ENCODE data around the gene CSPG4.
"Not testable (repeated sequence)": the region's sequence is repeated elsewhere in the genome, so short reads cannot be mapped to it uniquely, and the experiment has no call there.

Gene CSPG4, protein sequence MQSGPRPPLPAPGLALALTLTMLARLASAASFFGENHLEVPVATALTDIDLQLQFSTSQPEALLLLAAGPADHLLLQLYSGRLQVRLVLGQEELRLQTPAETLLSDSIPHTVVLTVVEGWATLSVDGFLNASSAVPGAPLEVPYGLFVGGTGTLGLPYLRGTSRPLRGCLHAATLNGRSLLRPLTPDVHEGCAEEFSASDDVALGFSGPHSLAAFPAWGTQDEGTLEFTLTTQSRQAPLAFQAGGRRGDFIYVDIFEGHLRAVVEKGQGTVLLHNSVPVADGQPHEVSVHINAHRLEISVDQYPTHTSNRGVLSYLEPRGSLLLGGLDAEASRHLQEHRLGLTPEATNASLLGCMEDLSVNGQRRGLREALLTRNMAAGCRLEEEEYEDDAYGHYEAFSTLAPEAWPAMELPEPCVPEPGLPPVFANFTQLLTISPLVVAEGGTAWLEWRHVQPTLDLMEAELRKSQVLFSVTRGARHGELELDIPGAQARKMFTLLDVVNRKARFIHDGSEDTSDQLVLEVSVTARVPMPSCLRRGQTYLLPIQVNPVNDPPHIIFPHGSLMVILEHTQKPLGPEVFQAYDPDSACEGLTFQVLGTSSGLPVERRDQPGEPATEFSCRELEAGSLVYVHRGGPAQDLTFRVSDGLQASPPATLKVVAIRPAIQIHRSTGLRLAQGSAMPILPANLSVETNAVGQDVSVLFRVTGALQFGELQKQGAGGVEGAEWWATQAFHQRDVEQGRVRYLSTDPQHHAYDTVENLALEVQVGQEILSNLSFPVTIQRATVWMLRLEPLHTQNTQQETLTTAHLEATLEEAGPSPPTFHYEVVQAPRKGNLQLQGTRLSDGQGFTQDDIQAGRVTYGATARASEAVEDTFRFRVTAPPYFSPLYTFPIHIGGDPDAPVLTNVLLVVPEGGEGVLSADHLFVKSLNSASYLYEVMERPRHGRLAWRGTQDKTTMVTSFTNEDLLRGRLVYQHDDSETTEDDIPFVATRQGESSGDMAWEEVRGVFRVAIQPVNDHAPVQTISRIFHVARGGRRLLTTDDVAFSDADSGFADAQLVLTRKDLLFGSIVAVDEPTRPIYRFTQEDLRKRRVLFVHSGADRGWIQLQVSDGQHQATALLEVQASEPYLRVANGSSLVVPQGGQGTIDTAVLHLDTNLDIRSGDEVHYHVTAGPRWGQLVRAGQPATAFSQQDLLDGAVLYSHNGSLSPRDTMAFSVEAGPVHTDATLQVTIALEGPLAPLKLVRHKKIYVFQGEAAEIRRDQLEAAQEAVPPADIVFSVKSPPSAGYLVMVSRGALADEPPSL (N-terminal part only)

DNA sequence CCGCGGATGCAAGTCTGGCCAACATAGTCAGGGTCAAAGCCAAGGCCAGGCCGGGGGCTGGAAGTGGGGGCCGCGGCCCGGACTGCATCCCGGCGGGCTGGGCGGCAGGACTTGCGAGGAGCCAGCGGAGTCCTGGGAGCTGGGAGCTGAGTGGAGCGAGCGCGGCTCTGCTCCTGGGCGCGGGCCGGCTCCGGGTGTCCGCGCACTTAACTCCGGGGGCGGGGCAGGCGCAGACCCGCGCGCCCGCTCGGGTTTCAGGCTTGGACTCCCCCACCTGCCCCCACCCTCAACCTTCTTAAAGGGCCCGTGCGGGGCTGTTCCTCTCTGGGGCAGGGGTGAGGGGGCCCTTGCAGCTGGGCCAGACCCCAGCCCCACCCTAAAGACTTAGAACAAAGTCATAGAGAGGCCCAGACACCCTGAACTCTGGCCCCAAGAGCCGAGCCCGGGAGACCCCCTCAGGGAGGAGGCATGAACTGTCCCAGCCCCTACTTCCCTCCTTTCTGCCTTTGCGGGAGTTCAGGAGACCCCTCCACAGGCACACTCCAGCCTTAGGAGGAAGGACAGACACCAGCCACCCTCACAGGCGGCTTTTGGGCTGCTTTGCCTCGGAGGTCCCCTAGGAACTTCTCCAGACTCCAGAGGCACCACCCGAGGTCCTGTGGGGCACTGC is at the start of gene CSPG4:
CSPG4 (minus strand) TSS at position 181 of the 670 bp plus-strand sequence; CDS start at position 88, 93 bp downstream.
- no peak for DNase-seq

DNA sequence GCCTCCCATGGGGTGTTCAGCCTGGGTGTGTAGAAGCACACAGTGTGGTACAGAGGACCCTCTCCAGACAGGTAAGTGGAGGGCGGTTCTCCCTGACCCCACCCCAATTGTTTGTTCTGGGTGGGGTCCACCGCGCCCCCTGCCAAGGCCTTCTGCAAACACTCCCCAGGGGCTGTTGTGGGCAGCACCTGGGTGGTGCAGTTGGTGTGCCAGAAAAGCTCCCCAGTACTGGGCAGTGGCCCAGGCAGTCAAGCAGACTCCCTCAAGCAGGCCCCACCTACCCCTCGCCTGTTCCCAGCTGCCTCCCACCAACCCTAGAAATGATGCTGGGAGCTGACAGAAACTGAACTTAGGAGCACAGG is 49.7 kb upstream of the CSPG4 start:
- DNase-seq, result not testable (repeated sequence)

DNA sequence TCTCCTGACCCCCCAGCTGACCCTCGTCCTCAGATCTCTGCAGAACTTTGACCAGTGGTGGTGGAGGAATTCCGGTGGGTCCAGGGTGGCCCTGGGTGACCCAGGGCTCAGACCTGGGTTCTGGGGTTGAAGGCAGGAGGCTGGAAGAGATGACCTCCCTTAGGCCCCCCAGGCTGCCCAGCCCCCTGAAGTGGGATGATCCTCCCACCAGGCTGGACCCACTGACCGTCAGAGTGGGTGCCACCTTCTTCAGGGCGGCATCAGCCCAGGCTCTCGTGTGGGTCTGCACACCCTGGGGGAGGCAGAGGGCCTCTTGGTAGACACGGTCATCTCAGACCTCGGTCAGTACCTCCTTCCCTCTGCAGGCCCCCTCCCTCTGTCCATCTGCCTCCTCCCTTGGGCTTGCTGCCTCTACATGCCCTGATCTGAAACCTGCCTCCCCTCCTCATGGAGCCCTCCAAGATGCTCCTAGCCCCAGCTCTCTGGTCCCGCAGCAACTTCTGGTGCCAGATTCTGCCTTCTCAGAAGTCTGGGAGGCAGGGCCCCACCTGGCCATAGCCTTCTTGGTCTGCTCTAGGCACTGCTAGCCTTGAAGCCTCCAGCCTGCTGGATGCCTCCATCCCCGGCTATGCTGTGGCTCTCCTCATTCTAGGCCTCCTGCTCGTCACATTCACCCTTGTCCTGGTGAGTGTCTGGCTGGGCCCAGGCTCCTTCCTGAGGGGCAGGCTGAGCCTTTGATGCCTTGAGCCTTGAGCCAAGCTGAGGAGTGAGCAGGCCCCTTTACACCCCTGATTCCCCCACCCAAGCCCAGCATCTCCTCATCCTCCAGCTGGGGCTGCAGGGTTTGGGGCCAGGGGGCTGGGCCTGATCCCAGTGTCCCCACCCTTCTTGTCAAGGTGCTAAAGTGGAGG is 49.1 kb upstream of the CSPG4 start:
- no peak for DNase-seq

DNA sequence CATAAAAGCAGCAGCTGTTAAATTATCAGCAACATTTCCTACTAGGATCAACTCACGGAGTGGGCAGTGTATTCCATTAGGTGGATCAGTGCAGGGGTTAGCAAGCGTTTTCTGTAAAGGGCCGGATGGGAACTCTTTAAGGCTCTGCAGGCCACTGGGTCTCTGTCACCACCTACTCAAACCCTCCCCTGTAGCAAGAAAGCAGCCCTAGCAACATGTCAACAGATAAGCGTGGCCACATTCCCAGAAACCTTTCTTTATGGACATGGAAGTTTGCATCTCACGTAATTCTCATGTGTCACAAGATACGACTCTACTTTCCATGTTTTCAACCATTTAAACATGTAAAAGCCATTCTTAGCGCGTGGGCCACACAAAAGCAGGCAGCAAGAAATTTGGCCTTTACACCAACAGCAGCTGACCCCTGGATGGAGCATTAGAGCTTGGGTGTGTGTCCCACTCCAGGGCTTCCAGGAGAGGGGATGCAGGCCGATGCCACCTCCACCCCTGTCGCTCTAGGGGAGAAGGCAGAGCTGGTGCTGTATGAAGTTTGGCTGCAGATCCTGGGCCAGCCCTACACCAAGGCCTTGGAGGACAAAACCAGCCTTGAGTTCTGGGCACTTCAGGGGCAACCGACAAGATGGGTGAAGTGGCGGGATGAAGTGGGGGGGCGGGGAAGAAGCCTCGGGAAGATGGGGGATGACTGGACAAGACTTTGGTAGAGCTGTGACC is 48.2 kb upstream of the CSPG4 start:
- no peak for DNase-seq

DNA sequence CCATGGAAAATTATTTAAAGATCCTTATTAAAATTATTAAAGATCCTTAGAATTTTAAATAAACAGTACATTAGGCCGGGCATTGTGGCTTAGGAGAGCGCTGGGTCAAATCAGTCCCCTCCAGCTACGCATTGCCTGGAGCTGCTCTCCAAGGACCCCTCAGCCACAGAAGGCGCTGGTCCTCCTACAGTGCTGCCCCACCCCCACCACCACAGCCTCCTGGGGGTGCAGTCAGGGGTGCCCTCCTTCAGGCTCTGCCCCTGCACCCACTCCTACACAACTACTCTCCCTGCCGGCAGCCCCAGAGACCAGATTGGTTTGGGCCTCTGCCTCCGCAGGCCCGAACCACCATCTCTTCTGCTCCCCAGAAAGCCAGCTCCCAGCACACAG is 47.5 kb upstream of the CSPG4 start:
- DNase-seq, result not testable (repeated sequence)

DNA sequence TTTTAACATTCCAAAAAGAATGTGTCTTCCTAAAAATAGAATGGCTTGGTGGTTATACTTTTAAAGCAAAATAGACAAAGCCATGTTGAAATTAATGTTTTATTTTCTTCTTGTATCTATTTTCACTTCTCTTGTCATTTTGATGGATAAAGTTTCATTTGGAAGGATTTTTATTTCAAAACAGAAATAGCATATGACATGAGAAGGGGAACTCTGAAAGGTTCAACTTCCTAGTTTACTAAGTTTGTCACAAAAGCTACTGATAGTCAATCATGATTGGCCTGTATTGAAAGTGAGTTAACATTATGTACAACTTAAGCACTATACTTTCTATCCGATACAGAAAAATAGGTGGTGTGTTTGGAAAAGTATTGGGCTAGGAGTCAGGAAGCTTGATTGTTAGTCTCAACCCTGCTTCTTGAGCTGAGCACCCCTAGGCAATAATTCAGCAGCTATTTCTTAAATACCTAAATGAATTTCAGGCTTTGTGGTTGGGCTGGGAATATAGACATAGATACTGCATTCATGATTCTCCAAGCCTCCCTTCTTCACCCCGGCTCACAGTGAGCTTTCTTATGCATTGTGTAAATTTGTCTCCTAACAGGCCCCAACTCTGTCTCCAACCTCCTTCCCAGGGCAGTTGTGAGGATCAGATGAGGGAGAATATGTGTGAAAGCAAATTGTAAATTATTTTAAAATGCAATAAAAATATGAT is 46.9 kb upstream of the CSPG4 start:
- peak; percentile 54 for DNase-seq

DNA sequence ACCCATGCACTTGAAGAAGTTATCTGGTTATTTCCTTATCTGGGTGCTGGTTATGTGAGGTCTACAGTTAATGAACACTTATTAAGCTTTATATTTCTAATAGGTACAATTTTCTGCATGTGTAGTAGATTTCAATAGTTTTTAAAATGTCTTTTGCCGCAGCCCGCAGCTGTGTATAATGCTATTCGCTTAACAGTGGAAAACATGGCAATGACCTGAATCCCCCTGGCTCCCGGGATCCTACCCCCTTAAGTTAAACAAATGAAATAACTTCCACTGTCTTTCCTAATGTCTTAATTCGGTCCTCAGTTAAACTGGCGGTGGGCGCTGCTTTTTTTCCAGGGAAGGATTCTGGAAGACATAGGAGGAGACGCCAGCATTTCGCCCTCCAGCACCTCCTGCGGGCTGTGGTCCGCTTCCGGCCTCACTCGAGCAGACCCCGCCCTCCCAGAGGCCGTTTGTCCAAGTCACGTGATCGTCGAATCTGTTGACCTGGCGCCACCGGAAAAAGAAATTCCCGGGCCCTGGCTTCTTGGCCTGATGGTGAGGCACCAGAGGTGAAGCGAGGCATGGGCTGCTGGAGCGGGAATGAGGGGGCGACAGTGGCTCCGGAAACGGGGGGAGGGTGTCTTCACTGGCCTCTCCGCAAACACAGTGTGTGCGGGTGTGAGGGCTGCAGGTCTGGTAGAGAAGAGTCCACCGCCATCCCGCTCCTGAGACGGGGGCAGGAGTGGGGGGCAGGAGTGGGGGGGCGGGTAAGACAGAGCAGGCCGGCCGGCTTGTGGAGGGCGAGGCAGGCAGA is 45.6 kb upstream of the CSPG4 start:
- peak; percentile 87 for DNase-seq

DNA sequence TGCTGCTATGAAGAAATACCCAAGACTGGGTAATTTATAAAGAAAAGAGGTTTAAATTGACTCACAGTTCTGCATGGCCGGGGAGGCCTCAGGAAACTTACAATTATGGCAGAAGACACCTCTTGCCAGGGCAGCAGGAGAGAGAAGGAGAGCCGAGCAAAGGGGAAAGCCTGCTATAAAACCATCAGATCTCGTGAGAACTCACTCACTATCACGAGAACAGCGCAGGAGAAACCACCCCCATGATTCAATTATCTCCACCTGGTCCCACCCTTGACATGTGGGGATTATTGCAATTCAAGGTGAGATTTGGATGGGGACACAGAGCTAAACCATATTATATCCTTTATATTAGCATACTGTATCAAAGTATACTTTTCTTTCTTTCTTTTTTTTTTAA is 42.2 kb upstream of the CSPG4 start:
- DNase-seq, result not testable (repeated sequence)

DNA sequence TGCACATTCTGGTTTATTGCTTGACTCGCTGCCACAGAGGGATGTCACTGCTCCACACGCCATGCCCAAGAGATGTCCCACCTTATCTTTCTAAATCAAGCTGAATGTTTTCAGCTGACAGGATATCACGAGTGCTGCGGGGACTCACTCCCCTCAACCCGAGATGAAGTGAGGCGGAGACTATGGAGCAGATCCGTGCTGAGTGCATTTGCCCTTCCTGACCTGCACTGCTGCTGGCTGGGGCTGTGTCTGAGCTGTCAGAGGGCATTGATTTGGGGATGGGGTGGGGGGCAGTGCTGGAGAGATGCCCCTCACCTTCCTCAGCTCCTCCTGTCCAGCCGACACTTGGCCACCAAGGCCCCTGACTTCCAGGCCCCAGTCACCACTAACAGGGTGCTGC is 40.5 kb upstream of the CSPG4 start:
- DNase-seq, result no peak

DNA sequence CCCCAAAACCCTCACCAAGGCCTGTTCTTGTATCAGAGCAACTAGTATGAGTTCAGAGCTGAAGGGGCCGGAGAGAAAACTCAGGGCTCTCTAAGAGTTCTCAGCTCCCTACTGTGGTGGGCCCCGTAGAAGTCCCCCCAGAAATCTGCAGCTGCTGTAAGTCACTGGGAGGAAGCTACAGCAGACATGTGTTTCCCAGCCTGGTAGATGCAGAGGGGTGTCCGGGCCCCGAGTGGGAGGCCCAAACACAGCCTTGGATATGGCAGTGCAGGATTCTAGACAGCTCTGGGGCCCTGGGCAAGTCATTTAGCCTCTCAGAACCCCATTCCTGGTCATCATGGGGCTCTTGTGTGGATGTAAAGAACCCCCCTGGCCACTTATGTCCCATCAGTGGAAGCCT is 39.2 kb upstream of the CSPG4 start:
- DNase-seq, result no peak

DNA sequence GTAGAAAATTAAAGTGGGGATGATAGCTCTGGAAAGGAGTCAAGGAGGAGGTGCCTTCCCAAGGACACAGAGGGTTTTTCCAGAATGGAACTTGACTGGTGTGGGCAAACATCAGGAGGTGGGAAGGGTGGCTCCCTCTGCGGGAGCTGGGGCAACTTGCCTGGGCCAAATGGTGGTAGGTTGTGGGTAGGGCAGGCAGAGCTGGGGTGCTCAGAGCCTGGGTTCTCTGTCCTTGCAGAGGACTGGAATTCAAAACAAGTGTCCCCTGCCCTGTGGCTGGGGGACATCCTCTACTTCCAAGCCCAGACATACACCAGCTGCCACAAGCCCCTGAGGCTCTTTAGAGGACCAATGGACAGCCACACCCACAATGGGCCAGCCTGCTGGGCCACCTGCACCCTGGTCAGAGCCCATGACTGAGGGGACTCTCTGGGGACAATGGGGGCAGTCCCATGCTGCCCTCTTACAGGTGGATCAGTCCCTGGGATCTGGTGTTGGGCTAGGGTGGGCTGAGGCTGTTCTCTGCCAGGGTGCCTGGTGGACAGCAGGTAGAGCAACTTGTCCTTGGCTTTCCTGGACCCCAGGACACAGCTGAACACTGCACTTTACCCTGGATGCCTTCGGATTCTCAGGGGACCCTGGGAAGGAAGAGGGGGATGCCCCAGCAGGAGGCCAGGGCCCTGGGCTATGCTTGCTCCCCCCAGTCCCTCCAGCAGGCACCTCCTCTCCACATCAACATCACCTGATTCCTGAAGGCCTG is 38.6 kb upstream of the CSPG4 start:
- no peak for DNase-seq

DNA sequence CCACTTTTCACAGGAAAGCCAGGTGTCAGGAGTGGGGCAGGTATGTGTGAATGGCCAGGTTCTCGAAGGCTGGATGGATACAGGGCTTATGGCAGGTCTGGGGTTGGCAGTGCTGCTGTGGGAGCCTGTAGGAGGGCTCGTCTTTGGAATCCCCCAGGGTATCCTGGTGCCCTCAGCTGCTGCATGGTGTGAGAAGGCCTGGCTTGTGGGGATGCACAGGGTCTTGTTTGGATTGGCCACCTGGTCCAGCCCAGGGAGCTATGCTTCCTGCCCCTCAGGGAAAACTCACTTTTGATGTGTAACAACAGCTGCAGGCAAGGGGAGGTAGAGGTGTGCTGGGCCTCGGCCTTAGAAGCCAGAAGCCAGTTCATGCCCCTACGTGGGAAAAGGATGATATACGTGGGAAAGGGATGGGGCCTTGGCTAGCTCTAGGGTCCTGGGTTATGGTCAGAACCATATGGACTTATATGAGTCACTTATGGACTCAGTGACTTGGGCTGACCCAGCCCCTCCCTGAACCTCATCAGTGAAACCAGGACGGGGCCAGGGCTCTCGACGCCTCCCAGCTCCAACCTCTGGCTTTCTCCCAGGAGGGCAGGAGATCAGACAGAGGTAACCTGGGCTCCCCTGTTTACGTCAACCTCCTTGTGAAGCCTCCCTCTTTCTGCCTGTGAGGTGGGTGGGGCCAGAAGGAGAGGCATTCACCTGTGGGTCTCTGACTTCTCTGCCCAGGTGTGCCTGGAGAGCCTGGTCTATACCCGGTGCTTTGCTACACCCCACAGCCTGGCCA is 37.8 kb upstream of the CSPG4 start:
- DNase-seq, result no peak

DNA sequence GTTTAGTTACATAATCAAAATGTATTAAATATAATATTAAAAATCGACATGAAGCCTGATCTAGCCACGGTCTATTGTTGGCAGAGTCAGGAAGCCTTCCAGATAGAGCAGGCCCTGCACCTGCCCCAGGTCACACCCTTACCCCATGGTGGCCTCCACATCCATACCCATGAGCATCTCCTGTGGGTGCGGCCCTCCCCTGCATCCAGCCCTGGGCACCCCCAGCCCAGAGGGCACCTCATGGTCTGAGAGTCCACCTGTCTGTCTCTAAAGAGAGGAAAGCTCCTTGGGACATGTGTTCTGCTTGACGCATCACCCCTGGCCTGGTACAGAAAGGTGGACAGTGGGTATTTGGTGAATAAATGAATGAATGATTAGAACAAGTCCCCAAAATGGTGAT is 37.2 kb upstream of the CSPG4 start:
- DNase-seq, result no peak

DNA sequence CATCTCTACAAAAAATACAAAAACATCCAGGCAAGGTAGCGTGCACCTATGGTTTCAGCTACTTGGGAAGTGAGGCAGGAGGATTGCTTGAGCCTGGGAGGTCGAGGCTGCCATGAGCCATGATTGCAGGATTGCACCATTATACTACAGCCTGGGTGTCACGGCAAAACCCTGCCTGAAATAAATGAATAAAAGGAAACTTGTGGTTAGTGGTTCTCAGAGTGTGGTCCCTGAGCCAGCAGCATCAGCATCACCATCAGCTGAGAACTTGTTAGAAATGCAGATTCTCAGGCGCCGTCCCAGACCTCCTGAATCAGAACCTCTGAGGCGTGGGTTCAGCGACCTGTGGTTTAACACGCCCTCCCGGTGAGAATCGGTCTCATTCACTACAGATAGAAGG is 36.2 kb upstream of the CSPG4 start:
- not testable (repeated sequence) for DNase-seq

DNA sequence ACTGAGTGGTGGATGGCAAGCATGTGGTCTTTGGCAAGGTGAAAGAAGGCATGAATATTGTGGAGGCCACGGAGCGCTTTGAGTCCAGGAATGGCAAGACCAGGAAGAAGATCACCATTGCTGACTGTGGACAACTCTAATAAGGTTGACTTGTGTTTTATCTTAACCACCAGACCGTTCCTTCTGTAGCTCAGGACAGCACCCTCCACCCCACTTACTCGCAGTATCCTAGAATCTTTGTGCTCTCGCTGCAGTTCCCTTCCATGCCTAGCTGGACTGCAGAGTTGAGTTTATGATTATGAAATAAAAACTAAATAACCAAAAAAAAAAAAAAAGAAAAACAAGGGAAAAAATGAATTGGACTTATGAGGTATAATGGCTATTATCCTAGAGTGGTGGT is 34.5 kb upstream of the CSPG4 start:
- DNase-seq, result not testable (repeated sequence)

DNA sequence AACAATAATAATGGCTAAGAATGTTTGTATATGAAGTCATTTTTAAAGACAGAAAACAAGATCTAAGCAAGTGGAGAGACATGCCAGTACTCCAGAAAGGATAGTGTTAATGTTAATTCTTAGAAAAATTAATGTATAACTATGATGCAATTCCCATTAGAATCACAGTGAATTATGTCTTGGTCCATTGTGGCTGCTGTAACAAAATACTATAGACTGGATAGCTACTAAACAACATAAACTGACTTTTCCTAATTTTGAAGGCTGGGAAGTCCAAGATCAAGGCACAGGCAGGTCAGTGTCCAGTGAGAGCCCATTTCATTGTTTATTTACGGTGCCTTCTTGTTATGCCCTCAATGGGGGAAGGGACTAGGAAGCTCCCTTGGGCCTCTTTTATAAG is 32.7 kb upstream of the CSPG4 start:
- no peak for DNase-seq

DNA sequence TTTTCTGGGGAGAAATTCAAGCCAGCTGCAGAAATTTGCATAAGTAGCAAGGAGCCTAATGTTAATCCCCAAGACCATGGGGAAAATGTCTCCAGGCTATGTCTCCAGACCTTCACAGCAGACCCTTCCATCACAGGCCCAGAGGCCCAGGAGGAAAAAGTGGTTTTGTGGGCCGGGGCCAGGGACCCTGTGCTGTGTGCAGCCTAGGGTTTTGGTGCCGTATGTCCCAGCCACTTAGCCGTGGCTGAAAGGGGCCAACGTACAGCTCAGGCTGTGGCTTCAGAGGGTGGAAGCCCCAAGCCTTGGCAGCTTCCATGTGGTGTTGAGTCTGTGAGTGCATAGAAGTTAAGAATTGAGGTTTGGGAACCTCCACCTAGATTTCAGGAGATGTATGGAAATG is 29.7 kb upstream of the CSPG4 start:
- not testable (repeated sequence) for DNase-seq

DNA sequence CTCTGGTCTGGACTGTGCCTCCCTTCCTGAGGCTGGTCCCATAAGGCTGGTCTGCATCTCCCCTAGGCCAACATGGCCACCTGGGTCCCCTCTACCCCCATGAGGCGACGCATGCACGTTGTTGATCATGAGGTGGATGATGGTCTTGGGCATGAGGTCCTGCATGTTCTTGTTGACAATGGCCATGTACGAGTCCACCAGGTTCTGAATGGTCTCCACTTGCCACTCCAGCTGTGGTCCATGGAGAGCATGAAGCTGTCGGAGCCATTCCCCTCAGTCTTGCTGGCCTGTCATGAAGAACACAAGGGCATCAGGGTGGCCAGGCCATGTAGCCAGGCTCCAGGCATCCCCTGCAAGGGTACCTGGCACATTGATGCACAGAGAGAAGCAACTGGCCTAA is 27.1 kb upstream of the CSPG4 start:
- DNase-seq, result no peak
